Peyer's patch (tissue), 4 donors: ENCODE data around the gene TCF7.

Experiments used
- POLR2A ChIP-seq, 2 donors: fragments of 450-650 bp; IDR thresholded peaks; one replicate each; pipeline ENCODE4 v1.5.1; 2017; ENCODE audit warnings: antibody characterized with exemption in 2 of 2, mild to moderate bottlenecking in 2 of 2, moderate library complexity in 2 of 2
- TF ChIP-seq, protein P1 (sequence below), 6 experiments: fragments of 450-650 bp in 4 of 6; fragments of 200-600 bp in 2 of 6; sonication (generic) in 1 of 6; IDR thresholded peaks; one replicate each; pipeline ENCODE4 v1.5.1; 2017 to 2019; ENCODE audit warnings: antibody characterized with exemption in 6 of 6, mild to moderate bottlenecking in 3 of 6, moderate library complexity in 1 of 6

GRCh38 chr5:134149571-134150303 is 35.3 kb downstream of the TCF7 start:
- TF ChIP-seq POLR2A (IDR thresholded peaks at IDR 0.05): no peak
- TF ChIP-seq, protein P1, sequence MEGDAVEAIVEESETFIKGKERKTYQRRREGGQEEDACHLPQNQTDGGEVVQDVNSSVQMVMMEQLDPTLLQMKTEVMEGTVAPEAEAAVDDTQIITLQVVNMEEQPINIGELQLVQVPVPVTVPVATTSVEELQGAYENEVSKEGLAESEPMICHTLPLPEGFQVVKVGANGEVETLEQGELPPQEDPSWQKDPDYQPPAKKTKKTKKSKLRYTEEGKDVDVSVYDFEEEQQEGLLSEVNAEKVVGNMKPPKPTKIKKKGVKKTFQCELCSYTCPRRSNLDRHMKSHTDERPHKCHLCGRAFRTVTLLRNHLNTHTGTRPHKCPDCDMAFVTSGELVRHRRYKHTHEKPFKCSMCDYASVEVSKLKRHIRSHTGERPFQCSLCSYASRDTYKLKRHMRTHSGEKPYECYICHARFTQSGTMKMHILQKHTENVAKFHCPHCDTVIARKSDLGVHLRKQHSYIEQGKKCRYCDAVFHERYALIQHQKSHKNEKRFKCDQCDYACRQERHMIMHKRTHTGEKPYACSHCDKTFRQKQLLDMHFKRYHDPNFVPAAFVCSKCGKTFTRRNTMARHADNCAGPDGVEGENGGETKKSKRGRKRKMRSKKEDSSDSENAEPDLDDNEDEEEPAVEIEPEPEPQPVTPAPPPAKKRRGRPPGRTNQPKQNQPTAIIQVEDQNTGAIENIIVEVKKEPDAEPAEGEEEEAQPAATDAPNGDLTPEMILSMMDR (IDR thresholded peaks at IDR 0.05): no peak
